Cardiac septum (tissue), 1 donor: ENCODE results near the gene SPATA21. TPM values are rescaled to one million over a fixed set of nuclear protein-coding genes. Genes with fewer than 3 reads are reported as not detected.
"Not testable (repeated sequence)": the region's sequence is repeated elsewhere in the genome, so short reads cannot be mapped to it uniquely, and the experiment has no call there.

Experiments used
- DNase-seq: peaks from one replicate; pipeline ENCODE4 v3.0.0-alpha.2; 2020; ENCODE audit warnings: low spot score
- intact Hi-C: fragments of 100-400 bp; cut with DNase I; formaldehyde crosslinking; loops from one replicate; pipeline ENCODE4 v1.14.0; 2022
- total RNA-seq: library from RNA; stranded (reverse); fragmentation: NEBNext Ultra II Directional; extraction: Animal tissue kit (Norgen Biotek cat#: 25700); gene quantifications from one replicate; pipeline ENCODE4 v1.2.1, GENCODE V29; 2021
- donor health status: DM: no; HTN: no; CAD: no.

Gene SPATA21
- total RNA-seq, 1 donor from 2014 or later, result not detected

DNA sequence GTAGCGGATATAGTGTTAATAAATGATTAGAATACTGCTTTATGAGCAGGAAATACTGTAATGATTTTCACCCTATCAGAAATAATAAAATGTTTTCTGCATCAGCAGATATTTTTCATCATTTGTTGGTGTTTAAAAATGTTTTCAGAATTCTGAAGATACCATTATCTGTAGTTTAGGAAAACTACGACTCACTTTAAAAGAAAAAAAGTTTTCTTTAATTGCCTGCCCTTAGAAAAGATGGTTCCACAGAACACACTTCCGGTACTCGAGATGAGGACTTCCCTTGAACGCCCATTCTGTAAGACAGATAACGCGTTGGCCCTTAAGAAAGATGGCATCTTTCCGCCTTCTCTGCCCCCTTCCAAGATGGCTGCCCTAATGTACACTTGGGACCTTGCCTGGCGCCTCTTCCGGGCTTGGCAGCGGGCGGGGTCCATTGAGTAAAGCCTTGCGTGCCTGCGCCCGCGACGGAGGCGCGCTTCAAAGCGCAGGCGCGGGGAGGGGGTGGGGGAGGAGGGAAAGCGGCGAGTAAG lies 70.4 kb downstream of the SPATA21 start, which contains the start of gene SZRD1:
Gene SZRD1, plus strand, starts transcription at position 521 of the 536 bp plus-strand sequence. CDS start 16 bp downstream, outside the sequence.
- intact Hi-C loops, result loop anchor here (1.0 to 5.0 kb wide), 4 partner anchors 14 to 184 kb away; partner anchors contain the start of genes CPLANE2, FBXO42 and NECAP2
- peak; percentile 98 for DNase-seq

DNA sequence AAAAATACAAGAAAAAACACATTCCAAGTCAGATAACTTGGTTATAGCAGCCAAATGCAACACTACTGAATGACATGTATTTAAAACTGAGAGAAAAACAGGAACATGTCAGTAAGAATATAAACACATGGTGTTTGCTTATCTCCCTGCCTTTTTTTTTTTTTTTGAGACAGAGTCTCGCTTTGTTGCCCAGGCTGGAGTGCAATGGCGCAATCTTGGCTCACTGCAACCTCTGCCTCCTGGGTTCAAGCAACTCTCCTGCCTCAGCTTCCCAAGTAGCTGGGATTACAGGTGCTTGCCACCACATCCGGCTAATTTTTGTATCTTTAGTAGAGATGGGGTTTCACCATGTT lies 72.1 kb downstream of the SPATA21 start:
- DNase-seq, result not testable (repeated sequence)
- intact Hi-C loops, result loop anchor here (5.0 kb wide), 1 partner anchor 183 kb away; no protein-coding TSS in a partner anchor

DNA sequence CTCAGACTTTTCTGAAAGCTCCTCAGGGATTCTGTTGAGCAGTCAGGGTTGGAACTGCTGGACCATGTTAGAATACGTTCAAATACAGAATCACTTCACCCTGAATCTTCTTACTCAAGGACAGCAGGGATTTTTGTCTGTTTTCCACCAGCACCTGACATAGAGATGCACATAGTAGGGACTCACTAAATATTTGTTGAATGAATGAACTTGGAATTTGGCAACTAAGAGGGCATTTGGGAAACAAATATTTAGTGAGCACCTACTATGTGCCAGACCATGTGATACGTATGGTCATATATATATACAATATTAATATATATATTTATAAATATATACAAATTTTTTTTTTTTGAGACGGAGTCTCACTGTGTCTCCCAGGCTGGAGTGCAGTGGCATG lies 80.4 kb downstream of the SPATA21 start:
- intact Hi-C loops, result no loop called here
- no peak for DNase-seq

DNA sequence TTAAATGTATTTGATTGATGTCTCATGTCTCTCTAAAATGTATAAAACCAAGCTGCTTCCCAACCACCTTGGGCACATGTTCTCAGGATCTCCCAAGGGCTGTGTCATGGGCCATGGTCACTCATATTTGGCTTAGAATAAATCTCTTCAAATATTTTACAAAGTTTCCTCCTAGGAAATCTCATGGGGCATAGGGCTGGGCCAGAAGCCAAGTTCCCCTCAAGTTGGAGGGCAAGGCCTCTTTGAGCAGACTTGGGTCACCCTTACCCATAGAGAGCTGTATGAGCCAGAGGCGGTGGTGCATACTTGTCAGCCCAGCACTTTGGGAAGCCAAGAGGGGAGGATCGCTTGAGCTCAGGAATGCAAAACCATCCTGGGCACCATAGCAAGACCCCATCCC lies 82.6 kb downstream of the SPATA21 start:
- DNase-seq, result no peak
- intact Hi-C loops, result loop anchor here (5.0 kb wide), 1 partner anchor 107 kb away; no protein-coding TSS in a partner anchor

DNA sequence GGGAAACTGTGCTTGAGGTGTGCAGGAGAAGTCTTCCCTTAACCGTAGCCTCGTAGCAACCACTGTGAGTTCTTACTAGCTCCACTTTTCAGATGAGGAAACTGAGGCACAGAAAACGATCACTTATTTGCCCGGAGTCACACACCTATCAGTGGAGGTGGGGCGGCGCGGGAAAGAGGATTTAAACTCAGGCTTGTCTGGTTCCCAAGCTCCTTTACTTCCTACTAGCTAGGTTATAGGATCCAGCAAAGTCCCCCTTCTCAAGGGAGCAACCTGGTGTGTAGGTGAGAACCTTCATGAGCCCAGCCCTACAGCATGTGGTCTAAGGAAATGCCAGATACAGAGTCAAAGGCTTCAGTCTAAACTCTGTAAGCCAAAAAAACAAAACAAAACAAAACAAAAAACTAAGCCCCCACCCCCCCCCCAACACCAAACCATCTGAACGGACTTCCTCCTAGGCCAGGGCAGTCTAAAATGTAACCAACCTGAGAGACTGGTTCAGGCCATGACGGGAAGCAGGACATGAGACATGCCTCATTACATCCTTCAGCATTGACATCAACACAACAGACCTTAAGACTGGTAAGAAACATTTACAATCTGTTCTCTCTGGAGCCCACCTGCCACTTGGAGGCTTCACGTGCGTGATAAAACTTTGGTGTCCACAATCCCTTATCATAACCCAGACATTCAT lies 84.2 kb downstream of the SPATA21 start:
- intact Hi-C loops, result loop anchor here (2.0 to 5.0 kb wide), 2 partner anchors 14 to 106 kb away; partner anchors contain the start of gene SZRD1
- no peak for DNase-seq

DNA sequence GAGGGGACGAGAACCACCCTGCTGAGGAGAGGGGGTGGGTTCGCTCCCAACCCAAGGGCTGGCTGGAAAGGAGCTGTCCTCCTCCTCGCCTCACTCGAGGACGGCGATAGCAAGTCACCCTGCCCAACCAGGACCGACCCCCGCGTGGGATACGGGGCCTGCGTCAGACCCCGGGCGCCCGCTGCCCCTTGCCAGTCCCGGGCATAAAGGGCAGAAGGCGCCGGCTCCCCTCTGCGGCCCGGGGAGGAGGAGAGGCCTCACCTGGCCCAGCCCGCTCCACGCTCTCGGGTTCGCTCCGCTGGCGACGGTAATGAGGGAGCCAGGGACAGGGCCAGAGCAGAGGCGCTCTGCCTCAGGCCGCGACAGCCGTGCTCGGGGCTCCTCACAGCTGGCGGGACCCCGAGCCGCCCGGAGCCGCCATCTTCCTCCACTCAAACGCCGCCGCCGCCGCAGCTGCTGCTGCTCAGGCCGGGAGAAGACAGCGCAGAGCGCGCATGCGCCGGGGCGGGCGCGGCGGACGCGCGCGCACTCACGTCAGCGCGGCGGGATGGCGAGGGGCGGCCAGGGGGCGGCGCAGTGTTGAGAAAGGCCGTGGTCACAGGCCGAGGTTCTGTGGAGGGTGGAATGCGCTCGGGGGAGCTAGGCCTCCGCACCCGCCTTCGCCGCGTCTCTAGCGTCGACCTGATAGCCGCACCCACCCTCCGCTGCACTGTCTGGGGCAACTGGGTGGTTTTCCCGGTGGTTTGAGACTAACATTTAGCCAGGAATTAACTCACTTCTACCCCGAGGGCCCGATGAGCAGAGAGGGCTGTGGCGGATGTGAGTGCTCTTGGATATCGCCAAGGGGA lies 85.0 kb downstream of the SPATA21 start, which contains the start of gene FBXO42:
Gene FBXO42, minus strand, starts transcription at position 487 of the 848 bp plus-strand sequence. CDS start 37,062 bp downstream, outside the sequence.
- intact Hi-C loops, result loop anchor here (2.0 to 5.0 kb wide), 2 partner anchors 15 to 105 kb away; partner anchors contain the start of gene SZRD1
- peak; percentile 96 for DNase-seq

DNA sequence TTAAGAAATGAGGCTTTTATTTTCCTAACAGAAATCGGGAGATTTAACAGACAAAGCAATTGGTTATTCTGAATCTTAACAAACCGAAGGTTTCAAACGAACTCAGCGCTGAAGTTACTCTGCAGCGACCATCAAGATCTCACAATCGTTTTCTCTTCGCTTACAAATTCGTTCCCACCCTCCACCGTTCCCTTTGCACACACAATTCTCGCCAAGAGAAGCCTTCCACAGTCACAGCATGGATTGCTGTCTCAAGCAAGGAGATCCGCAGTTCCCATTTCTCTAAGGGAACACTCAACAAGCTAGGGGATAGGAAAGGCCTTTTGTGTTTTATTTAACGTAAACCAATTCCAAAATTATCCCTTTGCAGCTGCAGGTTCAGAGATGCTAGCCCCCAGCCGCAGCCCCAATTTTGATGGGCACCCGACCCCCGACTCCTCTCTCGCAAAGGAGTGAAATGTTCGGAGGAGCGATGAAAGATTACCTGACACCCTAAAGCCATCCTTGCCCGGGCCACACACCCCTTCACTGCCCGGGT lies 85.7 kb downstream of the SPATA21 start:
- intact Hi-C loops, result loop anchor here (5.0 kb wide), 1 partner anchor 104 kb away; no protein-coding TSS in a partner anchor
- DNase-seq, result no peak

DNA sequence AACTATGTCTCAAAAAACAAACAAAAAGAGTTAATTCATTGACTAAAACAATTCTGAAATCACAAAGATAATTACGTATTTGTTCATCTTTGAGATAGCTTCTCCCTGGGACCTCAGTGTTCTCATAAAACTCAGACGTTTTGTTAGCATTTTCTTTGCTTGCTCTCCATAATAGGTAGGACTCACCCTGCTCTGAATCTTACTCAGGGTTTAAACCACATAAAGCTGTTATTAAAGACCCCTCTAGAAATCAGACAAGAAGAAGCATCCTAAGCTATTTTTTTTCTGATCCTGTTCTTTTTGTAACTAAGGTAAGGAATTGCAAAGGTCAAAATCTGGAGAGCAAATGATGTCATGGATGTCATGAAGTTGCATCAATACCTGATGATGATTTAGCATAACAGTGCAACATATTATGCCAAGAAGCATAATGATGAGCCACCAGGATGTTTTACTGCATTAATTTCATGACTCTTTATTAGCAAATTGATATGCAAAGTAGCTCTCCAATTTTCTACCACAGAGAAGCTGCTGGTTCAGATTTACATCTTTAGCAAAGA lies 87.3 kb downstream of the SPATA21 start:
- intact Hi-C loops, result loop anchor here (5.0 kb wide), 1 partner anchor 103 kb away; no protein-coding TSS in a partner anchor

More for the DNA sequence above, 87.3 kb downstream of the SPATA21 start:
- no peak for DNase-seq

Other genes starting within 250 kb of the SPATA21 start
- gene ARHGEF19, start 224.8 kb downstream of the SPATA21 start, total RNA-seq, result 1.3 TPM
- 10.6 TPM for gene CPLANE2, start 200.2 kb downstream of the SPATA21 start, total RNA-seq
- gene FBXO42, start 84.9 kb downstream of the SPATA21 start, total RNA-seq, result 14.1 TPM
- 101 TPM for gene SZRD1, start 70.2 kb downstream of the SPATA21 start, total RNA-seq
- gene NECAP2, start 3.3 kb upstream of the SPATA21 start, total RNA-seq, result 14.5 TPM
- gene RNU1-1, start 76.9 kb upstream of the SPATA21 start, total RNA-seq, result 6,195 TPM
- 12.6 TPM for gene NBPF1, start 176.1 kb upstream of the SPATA21 start, total RNA-seq
- gene RNU1-3, start 229.5 kb upstream of the SPATA21 start, total RNA-seq, result 6,195 TPM